Astrocyte of the spinal cord (primary cell): ENCODE measurements around the gene C3orf70.
A peak's percentile ranks its signal among the peaks of the same experiment; 100 is the strongest.

Experiments used
- DNase-seq: peaks from one replicate; pipeline ENCODE4 v3.0.0; 2011; ENCODE audit warnings: low read depth, low spot score
- H3K4me3 ChIP-seq: 2 replicates; pipeline ENCODE4 v1.5.1; 2011; ENCODE audit warnings: low read depth, mild to moderate bottlenecking, low read length, moderate library complexity
- in situ Hi-C: cut with HindIII; loops from 2 replicates; pipeline ENCODE4 v1.10.0; 2017; ENCODE audit warnings: low sequenced_read_pairs
- TF ChIP-seq, protein P1 (sequence below): IDR thresholded peaks from 2 replicates; pipeline ENCODE4 v1.5.1; 2012; ENCODE audit warnings: low read depth, mild to moderate bottlenecking, low read length, inconsistent platforms

C3orf70 gene

DNA sequence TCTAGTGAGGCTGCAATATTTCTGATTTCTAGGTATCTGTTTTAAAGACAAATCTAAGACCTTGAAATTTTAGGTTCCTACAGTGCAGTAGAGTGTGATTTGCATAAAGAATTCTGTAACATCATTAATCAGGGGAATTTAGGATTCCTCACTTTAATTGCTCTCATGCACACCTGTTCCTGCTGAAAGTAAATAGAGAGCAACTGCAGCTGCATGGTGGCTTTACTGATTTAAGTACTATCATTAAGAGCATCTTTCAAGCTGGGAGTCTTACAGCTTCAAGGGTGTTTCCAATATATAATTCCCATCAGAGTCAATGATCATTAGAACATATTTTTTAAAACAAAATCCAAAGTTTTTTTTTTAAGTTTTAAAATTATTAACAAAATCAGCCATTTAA lies 36.0 kb upstream of the C3orf70 start:
- H3K4me3 ChIP-seq, result no peak overlapping the region
- no peak for DNase-seq
- TF ChIP-seq, protein P1, sequence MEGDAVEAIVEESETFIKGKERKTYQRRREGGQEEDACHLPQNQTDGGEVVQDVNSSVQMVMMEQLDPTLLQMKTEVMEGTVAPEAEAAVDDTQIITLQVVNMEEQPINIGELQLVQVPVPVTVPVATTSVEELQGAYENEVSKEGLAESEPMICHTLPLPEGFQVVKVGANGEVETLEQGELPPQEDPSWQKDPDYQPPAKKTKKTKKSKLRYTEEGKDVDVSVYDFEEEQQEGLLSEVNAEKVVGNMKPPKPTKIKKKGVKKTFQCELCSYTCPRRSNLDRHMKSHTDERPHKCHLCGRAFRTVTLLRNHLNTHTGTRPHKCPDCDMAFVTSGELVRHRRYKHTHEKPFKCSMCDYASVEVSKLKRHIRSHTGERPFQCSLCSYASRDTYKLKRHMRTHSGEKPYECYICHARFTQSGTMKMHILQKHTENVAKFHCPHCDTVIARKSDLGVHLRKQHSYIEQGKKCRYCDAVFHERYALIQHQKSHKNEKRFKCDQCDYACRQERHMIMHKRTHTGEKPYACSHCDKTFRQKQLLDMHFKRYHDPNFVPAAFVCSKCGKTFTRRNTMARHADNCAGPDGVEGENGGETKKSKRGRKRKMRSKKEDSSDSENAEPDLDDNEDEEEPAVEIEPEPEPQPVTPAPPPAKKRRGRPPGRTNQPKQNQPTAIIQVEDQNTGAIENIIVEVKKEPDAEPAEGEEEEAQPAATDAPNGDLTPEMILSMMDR, result no peak
- in situ Hi-C loops, result no loop called here

DNA sequence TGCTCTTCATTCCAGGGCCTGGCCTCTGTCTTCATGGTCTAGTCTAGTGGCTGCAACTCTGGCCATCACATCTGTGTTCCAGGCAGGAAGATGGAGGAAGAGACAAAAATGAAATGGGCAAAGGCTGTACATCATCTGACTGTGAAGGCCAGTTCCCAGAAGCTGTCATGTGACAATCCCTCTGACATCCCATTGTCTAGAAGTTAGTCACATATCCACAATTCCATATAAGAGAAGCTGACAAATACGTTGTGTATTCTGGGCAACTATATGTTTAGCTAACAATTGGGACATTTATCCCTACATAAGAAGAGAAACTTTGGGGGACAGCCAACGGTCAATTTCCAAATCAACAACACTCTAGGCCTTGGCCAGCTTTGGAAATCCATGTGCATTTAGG lies 34.5 kb upstream of the C3orf70 start:
- TF ChIP-seq, protein P1, result no peak
- no peak for DNase-seq
- in situ Hi-C loops, result no loop called here
- no peak overlapping the region for H3K4me3 ChIP-seq

DNA sequence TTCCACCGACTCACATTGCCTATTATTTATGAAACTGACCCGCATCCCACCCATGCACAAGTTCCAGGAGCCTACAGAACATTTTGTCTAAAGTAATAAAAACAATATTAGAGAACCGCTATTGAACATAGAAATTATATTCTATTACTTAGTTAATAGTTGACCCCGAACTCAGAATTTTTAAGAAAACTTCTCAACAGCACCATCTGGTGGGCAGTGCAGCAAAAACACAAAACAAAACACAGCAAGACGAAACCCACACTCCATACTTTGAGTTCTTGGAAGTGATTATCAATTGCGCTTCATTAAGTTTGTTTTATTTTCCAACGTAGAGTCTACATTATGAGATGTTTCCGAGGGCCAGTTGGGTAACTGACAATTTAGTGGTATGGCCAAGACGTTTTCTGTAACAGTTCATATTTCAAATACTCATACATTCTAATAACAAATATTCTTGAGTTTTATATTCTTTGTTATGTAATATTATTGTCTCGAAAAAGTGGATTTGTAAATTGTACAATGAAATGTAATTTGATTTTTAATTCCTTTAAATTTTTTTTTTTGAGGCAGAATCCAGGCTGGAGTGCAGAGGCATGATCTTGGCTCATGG lies 24.0 kb upstream of the C3orf70 start:
- no peak overlapping the region for H3K4me3 ChIP-seq
- in situ Hi-C loops, result no loop called here
- TF ChIP-seq, protein P1, result peak; percentile 65
- peak; percentile 47 for DNase-seq

DNA sequence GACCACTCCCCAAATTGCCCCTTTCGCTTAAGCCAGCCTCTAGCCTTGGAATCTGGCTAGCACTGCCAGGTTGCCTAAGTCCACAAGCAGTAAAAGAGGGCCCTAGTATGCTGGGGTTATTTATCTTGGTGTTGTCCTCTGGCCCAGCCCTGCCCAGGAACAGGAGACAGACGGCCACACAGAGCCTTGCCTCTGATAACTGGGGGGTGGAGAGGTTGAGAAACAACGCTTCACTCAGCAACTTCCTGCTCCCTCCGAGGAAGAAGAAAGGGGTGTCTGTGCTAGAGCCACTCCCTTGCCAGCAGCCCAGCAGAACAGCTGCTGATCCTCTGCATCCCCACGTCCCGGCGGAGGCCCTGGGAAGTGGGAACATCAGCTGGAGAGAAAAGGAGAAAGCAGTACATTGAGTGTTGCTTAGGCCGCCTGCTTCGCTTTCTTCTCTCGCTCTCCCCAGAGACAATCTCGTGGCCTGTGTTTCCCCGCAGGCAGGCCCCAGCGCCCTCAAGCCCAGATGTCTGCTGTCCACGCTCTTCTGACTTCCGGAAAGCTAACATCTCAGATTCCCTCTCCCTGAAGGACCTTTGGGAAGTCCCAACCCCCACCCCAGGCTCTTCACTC lies 22.6 kb upstream of the C3orf70 start:
- no peak overlapping the region for H3K4me3 ChIP-seq
- DNase-seq, result peak; percentile 14
- TF ChIP-seq, protein P1, result no peak
- in situ Hi-C loops, result no loop called here

DNA sequence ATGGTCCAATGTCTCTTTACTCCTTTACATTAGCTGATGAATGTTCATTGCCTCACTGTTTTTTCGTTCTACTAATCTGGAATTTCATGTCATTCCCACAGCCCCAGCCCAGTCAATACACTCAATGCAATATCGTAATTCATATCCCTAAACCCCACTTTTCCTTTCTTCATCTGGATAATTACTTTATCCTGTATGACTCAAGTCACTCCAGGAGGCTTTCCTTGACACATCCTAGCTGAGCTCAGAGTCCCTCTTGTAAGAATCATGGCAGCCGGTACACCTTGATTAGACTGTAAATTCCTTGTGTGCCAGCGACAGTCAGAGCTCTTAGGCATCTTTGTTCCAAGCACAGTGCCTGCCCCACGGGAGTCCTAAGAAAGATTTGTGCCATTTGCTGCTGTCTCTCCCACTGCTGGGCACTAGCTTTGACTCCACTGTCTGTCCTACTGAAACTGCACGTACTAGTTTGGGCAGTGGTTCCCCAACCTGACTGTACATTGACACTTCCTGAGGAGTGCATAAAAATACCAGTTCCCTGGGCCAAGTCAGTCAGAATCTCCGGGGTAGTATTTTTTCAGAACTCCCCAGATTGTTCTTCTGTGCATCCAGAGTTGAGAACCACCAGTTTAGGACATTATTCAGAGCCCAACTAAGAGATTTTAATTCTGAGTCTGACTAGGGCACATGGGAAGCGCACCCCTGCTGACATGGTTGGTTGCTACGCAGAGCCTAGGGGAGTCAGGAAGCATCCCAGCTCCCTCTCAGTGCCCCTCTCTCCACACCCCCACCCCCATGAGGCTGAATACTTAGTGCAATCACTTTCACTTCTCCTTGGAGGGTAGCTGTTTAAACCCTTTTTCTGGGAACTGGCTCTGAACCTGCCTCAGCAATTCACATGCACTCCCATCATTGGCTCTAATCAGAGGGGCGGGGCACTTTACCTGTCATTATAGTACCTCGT lies 19.5 kb upstream of the C3orf70 start:
- in situ Hi-C loops, result no loop called here
- no peak overlapping the region for H3K4me3 ChIP-seq
- DNase-seq, result no peak
- TF ChIP-seq, protein P1, result no peak

DNA sequence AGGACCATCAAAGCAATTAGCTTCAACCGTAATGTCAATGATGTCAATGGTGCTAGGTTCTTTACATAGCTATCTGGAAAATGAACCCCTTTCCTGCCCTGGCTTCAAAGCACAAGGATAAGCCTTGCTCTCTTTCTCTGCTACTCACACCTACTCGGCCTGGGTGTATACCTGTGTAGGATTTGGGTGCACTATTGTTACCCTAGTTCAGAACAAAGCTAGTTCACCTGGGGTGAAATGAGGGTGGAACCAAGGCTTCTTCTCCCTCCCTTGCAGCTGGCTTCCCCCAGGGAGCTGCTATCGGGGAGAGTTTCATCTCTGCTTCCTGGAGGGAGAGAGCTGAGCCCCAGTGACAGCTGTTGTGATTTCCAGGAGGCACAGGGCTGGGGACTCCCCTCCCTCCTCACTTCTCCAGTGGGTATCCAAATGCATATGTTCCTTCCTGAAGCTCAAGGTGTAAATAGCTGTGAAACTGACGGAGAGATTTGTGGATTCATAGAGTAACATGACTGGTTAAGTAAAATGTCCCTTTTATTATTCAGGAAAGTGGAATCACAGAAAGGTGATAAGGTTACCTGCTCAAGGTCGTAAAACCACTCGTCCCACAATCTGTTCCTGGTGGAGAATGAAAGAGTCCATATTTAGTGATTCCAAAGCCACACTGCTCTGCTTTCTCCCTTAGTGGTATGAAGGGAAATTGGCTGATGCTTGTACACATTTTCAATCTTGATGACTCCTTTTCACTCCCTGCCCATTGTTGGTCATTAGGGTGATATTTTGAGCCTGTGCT lies 11.8 kb upstream of the C3orf70 start:
- H3K4me3 ChIP-seq, result no peak overlapping the region
- no peak for DNase-seq
- TF ChIP-seq, protein P1, result no peak
- in situ Hi-C loops, result no loop called here
